Gastrocnemius medialis (tissue), 4 donors: Measurements from ENCODE around the gene BCR.

Source experiments
- POLR2A ChIP-seq, 2 donors: fragments of 450-650 bp; IDR thresholded peaks; one replicate each; pipeline ENCODE4 v1.6.1; 2017; ENCODE audit warnings: antibody characterized with exemption in 2 of 2, mild to moderate bottlenecking in 2 of 2, moderate library complexity in 2 of 2
- TF ChIP-seq, protein P1 (sequence below), 5 experiments: fragments of 450-650 bp in 3 of 5; fragments of 200-600 bp in 2 of 5; sonication (generic) in 2 of 5; IDR thresholded peaks in 4 of 5; conservative IDR thresholded peaks in 1 of 5; 1 replicate in 4 of 5; 2 replicates in 1 of 5; pipeline ENCODE4 v1.5.1; 2016 to 2019; ENCODE audit warnings: antibody characterized with exemption in 5 of 5, mild to moderate bottlenecking in 3 of 5, moderate library complexity in 3 of 5

DNA sequence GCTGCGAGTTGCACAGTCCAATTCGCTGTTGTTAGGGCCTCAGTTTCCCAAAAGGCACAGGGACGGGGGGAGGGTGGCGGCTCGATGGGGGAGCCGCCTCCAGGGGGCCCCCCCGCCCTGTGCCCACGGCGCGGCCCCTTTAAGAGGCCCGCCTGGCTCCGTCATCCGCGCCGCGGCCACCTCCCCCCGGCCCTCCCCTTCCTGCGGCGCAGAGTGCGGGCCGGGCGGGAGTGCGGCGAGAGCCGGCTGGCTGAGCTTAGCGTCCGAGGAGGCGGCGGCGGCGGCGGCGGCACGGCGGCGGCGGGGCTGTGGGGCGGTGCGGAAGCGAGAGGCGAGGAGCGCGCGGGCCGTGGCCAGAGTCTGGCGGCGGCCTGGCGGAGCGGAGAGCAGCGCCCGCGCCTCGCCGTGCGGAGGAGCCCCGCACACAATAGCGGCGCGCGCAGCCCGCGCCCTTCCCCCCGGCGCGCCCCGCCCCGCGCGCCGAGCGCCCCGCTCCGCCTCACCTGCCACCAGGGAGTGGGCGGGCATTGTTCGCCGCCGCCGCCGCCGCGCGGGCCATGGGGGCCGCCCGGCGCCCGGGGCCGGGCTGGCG is at the start of gene BCR:
- TF ChIP-seq, protein P1, sequence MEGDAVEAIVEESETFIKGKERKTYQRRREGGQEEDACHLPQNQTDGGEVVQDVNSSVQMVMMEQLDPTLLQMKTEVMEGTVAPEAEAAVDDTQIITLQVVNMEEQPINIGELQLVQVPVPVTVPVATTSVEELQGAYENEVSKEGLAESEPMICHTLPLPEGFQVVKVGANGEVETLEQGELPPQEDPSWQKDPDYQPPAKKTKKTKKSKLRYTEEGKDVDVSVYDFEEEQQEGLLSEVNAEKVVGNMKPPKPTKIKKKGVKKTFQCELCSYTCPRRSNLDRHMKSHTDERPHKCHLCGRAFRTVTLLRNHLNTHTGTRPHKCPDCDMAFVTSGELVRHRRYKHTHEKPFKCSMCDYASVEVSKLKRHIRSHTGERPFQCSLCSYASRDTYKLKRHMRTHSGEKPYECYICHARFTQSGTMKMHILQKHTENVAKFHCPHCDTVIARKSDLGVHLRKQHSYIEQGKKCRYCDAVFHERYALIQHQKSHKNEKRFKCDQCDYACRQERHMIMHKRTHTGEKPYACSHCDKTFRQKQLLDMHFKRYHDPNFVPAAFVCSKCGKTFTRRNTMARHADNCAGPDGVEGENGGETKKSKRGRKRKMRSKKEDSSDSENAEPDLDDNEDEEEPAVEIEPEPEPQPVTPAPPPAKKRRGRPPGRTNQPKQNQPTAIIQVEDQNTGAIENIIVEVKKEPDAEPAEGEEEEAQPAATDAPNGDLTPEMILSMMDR (IDR thresholded peaks at IDR 0.05 in 4 of 5, conservative IDR thresholded peaks at IDR 0.05 in 1 of 5), result peak in 1 of 5 experiments; percentile 25
- peak; percentile 66 to 73 for TF ChIP-seq POLR2A (IDR thresholded peaks at IDR 0.05)
